ENCODE results near the gene CD19.

CD19 gene

GRCh38 chr16:28980929-28981328 is 49.2 kb downstream of the CD19 start:
- DNase-seq (ENCODE audit: low read depth, low spot score): no peak

GRCh38 chr16:28981517-28981916 is 49.7 kb downstream of the CD19 start:
- DNase-seq (ENCODE audit: low read depth, low spot score): no peak

GRCh38 chr16:28982418-28982817 is 50.6 kb downstream of the CD19 start:
- no peak for DNase-seq (ENCODE audit: low read depth, low spot score)

- DNase-seq (ENCODE audit: low read depth, low spot score): no peak
Observed at GRCh38 chr16:28982949-28983348, 51.2 kb downstream of the CD19 start.

- no peak for DNase-seq (ENCODE audit: low read depth, low spot score)
Observed at GRCh38 chr16:28983644-28984043, 51.9 kb downstream of the CD19 start.

- DNase-seq (ENCODE audit: low read depth, low spot score): no peak
Observed at GRCh38 chr16:28984091-28984490, 52.3 kb downstream of the CD19 start.

GRCh38 chr16:28984619-28985135 is 52.9 kb downstream of the CD19 start, which contains the start of gene LAT:
Gene LAT, plus strand, starts transcription at chr16:28985052. Its CDS starts 366 bp downstream, at chr16:28985418.
- no peak for DNase-seq (ENCODE audit: low read depth, low spot score)

- no peak for DNase-seq (ENCODE audit: low read depth, low spot score)
Observed at GRCh38 chr16:28985211-28986041, 53.7 kb downstream of the CD19 start.

GRCh38 chr16:28986046-28986445 is 54.3 kb downstream of the CD19 start:
- no peak for DNase-seq (ENCODE audit: low read depth, low spot score)

- DNase-seq (ENCODE audit: low read depth, low spot score): no peak
Observed at GRCh38 chr16:28986492-28986891, 54.7 kb downstream of the CD19 start.

- no peak for DNase-seq (ENCODE audit: low read depth, low spot score)
Observed at GRCh38 chr16:28987170-28987853, 55.5 kb downstream of the CD19 start.

Data from brain pericyte (primary cell).